ENCODE results near the gene BCAS3.

BCAS3 gene

DNA sequence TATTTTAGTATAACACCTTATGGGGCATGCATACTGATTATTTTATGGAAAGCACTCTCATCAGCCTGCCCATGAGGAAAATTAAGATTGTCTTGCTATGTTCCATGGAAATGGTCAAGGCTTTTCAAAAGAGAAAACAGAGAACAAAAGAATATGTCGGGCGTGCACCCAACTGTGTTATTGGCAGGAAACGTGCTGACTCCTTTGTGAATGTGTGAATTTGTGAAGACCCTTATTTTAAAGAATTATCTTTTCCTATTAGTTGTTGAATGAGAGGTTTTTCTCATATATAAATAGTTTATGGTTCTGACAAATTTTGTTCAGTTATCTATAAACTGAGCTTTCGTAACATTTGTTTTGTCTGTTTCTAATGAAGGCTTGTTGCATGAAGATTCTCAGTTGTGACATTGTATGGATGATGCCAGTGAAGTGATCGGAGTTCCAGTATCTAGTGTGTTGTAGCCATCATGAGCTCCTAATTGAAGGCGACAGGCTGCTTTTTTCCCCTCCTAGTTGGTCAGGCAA is 180.0 kb downstream of the BCAS3 start:
- no peak overlapping the region for H2AFZ ChIP-seq (ENCODE audit: insufficient read depth, low read length, poor library complexity)
- H3K4me2 ChIP-seq (ENCODE audit: low read length) = no peak overlapping the region
- H4K8ac ChIP-seq (ENCODE audit: low read depth, low read length) = no peak overlapping the region
- no peak overlapping the region for H3K4me3 ChIP-seq (ENCODE audit: low read depth, low read length)
- no peak overlapping the region for H2AK5ac ChIP-seq (ENCODE audit: low read length)
- no peak overlapping the region for H2BK120ac ChIP-seq (ENCODE audit: insufficient read depth, low read length, poor library complexity)
- no peak overlapping the region for H3K23ac ChIP-seq (ENCODE audit: low read length)
- H3K9me3 ChIP-seq (ENCODE audit: insufficient read depth, low read depth, low read length) = no peaks in the 10 kb centered on the region
- no peak for DNase-seq
- no peak overlapping the region for H4K91ac ChIP-seq (ENCODE audit: low read depth, low read length)
- H3K79me1 ChIP-seq (ENCODE audit: low read length) = no peaks in the 10 kb centered on the region
- H3K4me1 ChIP-seq (ENCODE audit: control insufficient read depth in 1 of 2, insufficient read depth in 2 of 2, low read length in 2 of 2) = no peaks in the 10 kb centered on the region
- no peak overlapping the region for H3K9ac ChIP-seq (ENCODE audit: low read length)
- H3K27me3 ChIP-seq (ENCODE audit: insufficient read depth, low read length) = no peaks in the 10 kb centered on the region
- no CpG with 5 or more reads among the region's 6 CpGs for WGBS (ENCODE audit: extremely low coverage, insufficient coverage, insufficient read length)
- no peak overlapping the region for H3K4ac ChIP-seq (ENCODE audit: low read depth, low read length)
- no peak overlapping the region for H3K27ac ChIP-seq (ENCODE audit: low read depth, low read length)
- H3K18ac ChIP-seq (ENCODE audit: low read length) = no peak overlapping the region
- H4K12ac ChIP-seq (ENCODE audit: low read depth, low read length) = no peak overlapping the region
- H3K14ac ChIP-seq (ENCODE audit: low read length) = no peak overlapping the region
- no peaks in the 10 kb centered on the region for H3K79me2 ChIP-seq (ENCODE audit: control insufficient read depth, insufficient read depth, low read length, poor library complexity)
- no peak overlapping the region for H2BK5ac ChIP-seq (ENCODE audit: low read depth, low read length, poor library complexity)
- no peaks in the 10 kb centered on the region for H3K36me3 ChIP-seq (ENCODE audit: control insufficient read depth in 1 of 2, insufficient read depth in 2 of 2, low read length in 2 of 2)
- no peak overlapping the region for H2BK12ac ChIP-seq (ENCODE audit: low read length)

DNA sequence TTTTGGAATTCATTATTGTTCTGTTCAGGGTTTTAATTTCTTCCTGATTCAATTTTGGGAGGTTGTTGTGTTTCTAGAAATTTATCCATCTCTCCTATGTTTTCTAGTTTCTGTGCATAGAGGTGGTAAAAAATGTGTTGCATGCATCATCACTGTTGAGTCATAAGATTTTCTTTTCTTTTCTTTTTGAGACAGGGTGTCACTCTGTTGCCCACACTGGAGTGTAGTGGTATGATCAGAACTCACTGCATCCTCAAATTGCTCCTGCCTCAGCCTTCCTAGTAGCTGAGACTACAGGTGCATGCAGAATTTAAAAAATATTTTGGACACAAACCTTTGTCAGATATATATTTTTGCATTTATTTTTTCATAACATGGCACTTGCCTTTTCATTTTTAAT is 184.8 kb downstream of the BCAS3 start:
- Histone ChIP-seq H3K23ac (ENCODE audit: low read length) (no peak overlapping the region), H3K27me3 (ENCODE audit: insufficient read depth, low read length) (no peaks in the 10 kb centered on the region), H2AK5ac (ENCODE audit: low read length) (no peak overlapping the region), H3K4me1 (ENCODE audit: control insufficient read depth in 1 of 2, insufficient read depth in 2 of 2, low read length in 2 of 2) (no peaks in the 10 kb centered on the region), H3K4ac (ENCODE audit: low read depth, low read length) (no peak overlapping the region), H2BK5ac (ENCODE audit: low read depth, low read length, poor library complexity) (no peak overlapping the region), H3K4me3 (ENCODE audit: low read depth, low read length) (no peak overlapping the region), H3K9ac (ENCODE audit: low read length) (no peak overlapping the region), H3K27ac (ENCODE audit: low read depth, low read length) (no peak overlapping the region), H2BK12ac (ENCODE audit: low read length) (no peak overlapping the region), H3K79me2 (ENCODE audit: control insufficient read depth, insufficient read depth, low read length, poor library complexity) (no peaks in the 10 kb centered on the region), H2BK120ac (ENCODE audit: insufficient read depth, low read length, poor library complexity) (no peak overlapping the region), H4K12ac (ENCODE audit: low read depth, low read length) (no peak overlapping the region), H3K9me3 (ENCODE audit: insufficient read depth, low read depth, low read length) (no peaks in the 10 kb centered on the region), H3K36me3 (ENCODE audit: control insufficient read depth in 1 of 2, insufficient read depth in 2 of 2, low read length in 2 of 2) (no peaks in the 10 kb centered on the region), H2AFZ (ENCODE audit: insufficient read depth, low read length, poor library complexity) (no peak overlapping the region), H3K14ac (ENCODE audit: low read length) (no peak overlapping the region), H4K8ac (ENCODE audit: low read depth, low read length) (no peak overlapping the region), H3K4me2 (ENCODE audit: low read length) (no peak overlapping the region), H4K91ac (ENCODE audit: low read depth, low read length) (no peak overlapping the region), H3K18ac (ENCODE audit: low read length) (no peak overlapping the region), H3K79me1 (ENCODE audit: low read length) (no peaks in the 10 kb centered on the region)
- peak in 1 of 2 donors; percentile 14 for DNase-seq

DNA sequence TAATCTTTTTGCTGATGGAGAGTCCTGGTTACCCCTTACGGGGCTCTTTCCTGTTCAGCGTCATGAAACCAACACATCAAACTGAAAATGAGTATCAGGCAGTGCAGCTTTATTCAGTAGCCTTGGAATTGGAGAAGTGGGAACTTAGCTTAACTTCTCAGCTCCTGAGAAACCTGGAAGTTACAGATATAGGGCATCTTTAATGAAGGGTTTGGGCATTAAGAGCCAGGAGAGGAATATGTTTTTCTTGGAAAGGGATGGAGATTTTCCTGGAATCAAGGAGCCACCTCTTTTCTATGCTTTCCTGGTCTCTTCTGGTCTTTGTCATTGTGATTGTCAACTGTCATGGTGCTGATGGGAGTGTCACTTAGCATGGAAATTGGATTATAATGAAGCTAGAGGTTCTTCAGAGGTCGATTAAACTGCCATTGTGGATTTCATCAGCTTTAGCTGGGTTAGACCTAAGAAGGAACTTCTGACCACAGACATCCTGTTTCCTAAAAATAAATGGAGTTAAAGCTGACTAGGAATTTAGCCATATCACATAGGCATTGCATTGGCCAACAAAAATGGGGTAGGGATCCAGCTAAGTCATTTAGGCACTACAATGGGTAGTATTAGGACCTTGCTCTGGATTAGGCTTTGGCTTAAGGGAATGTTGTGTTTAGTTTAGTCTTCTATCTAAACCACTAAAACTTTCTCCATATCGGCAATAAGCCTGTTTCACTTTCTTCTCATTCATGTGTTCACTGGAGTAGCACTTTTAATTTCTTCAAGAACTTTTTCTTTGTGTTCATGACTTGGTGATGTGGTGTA is 186.4 kb downstream of the BCAS3 start:
- Histone ChIP-seq H3K9me3 (ENCODE audit: insufficient read depth, low read depth, low read length) (no peaks in the 10 kb centered on the region), H2BK5ac (ENCODE audit: low read depth, low read length, poor library complexity) (no peak overlapping the region), H3K36me3 (ENCODE audit: control insufficient read depth in 1 of 2, insufficient read depth in 2 of 2, low read length in 2 of 2) (no peaks in the 10 kb centered on the region), H2AK5ac (ENCODE audit: low read length) (no peak overlapping the region), H4K12ac (ENCODE audit: low read depth, low read length) (no peak overlapping the region), H3K79me1 (ENCODE audit: low read length) (no peaks in the 10 kb centered on the region), H2BK120ac (ENCODE audit: insufficient read depth, low read length, poor library complexity) (no peak overlapping the region), H3K79me2 (ENCODE audit: control insufficient read depth, insufficient read depth, low read length, poor library complexity) (no peaks in the 10 kb centered on the region), H3K14ac (ENCODE audit: low read length) (no peak overlapping the region), H2AFZ (ENCODE audit: insufficient read depth, low read length, poor library complexity) (no peak overlapping the region), H3K4me2 (ENCODE audit: low read length) (no peak overlapping the region), H3K23ac (ENCODE audit: low read length) (no peak overlapping the region), H4K91ac (ENCODE audit: low read depth, low read length) (no peak overlapping the region), H2BK12ac (ENCODE audit: low read length) (no peak overlapping the region), H3K4me3 (ENCODE audit: low read depth, low read length) (no peak overlapping the region), H3K4ac (ENCODE audit: low read depth, low read length) (no peak overlapping the region), H3K18ac (ENCODE audit: low read length) (no peak overlapping the region), H3K9ac (ENCODE audit: low read length) (no peak overlapping the region), H3K4me1 (ENCODE audit: control insufficient read depth in 1 of 2, insufficient read depth in 2 of 2, low read length in 2 of 2) (no peaks in the 10 kb centered on the region), H3K27me3 (ENCODE audit: insufficient read depth, low read length) (no peaks in the 10 kb centered on the region), H4K8ac (ENCODE audit: low read depth, low read length) (no peak overlapping the region), H3K27ac (ENCODE audit: low read depth, low read length) (no peak overlapping the region)
- WGBS (ENCODE audit: extremely low coverage, insufficient coverage, insufficient read length) = no CpG with 5 or more reads among the region's 4 CpGs
- no peak for DNase-seq

DNA sequence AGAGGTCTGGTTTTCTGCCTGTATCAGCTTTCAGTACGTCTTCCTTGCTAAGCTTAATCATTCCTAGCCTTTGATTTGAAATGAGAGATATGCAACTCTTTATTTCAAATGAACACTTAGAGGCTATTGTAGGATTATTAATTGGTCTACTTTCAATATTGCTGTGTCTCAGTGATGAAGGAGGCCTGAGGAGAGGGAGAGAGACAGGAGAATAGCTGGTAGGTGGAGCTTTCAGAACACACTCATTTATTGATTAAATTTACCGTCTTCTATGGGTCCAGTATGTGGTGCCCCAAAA is 187.0 kb downstream of the BCAS3 start:
- DNase-seq = no peak

More for the DNA sequence above, 187.0 kb downstream of the BCAS3 start:
- Histone ChIP-seq H4K8ac (ENCODE audit: low read depth, low read length) (no peak overlapping the region), H3K27me3 (ENCODE audit: insufficient read depth, low read length) (no peaks in the 10 kb centered on the region), H3K9ac (ENCODE audit: low read length) (no peak overlapping the region), H3K14ac (ENCODE audit: low read length) (no peak overlapping the region), H4K12ac (ENCODE audit: low read depth, low read length) (no peak overlapping the region), H3K4me1 (ENCODE audit: control insufficient read depth in 1 of 2, insufficient read depth in 2 of 2, low read length in 2 of 2) (no peaks in the 10 kb centered on the region), H3K79me1 (ENCODE audit: low read length) (no peaks in the 10 kb centered on the region), H3K4ac (ENCODE audit: low read depth, low read length) (no peak overlapping the region), H2AK5ac (ENCODE audit: low read length) (no peak overlapping the region), H3K4me3 (ENCODE audit: low read depth, low read length) (no peak overlapping the region), H2BK120ac (ENCODE audit: insufficient read depth, low read length, poor library complexity) (no peak overlapping the region), H3K9me3 (ENCODE audit: insufficient read depth, low read depth, low read length) (no peaks in the 10 kb centered on the region), H2AFZ (ENCODE audit: insufficient read depth, low read length, poor library complexity) (no peak overlapping the region), H4K91ac (ENCODE audit: low read depth, low read length) (no peak overlapping the region), H3K27ac (ENCODE audit: low read depth, low read length) (no peak overlapping the region), H2BK5ac (ENCODE audit: low read depth, low read length, poor library complexity) (no peak overlapping the region), H3K79me2 (ENCODE audit: control insufficient read depth, insufficient read depth, low read length, poor library complexity) (no peaks in the 10 kb centered on the region), H3K4me2 (ENCODE audit: low read length) (no peak overlapping the region), H3K36me3 (ENCODE audit: control insufficient read depth in 1 of 2, insufficient read depth in 2 of 2, low read length in 2 of 2) (no peaks in the 10 kb centered on the region), H2BK12ac (ENCODE audit: low read length) (no peak overlapping the region), H3K23ac (ENCODE audit: low read length) (no peak overlapping the region), H3K18ac (ENCODE audit: low read length) (no peak overlapping the region)
- WGBS (ENCODE audit: extremely low coverage, insufficient coverage, insufficient read length) = no CpG with 5 or more reads among the region's 2 CpGs
